HepG2 (cell line): ENCODE measurements around the gene LRP1-AS. TPM values are rescaled to one million over a fixed set of nuclear protein-coding genes. Genes with fewer than 3 reads are reported as not detected.

ENCODE experiments used
- AGO2 ChIP-seq: fragments of 200-400 bp; formaldehyde crosslinking; optimal IDR thresholded peaks from 2 replicates; pipeline ENCODE3; 2017; ENCODE audit warnings: mild to moderate bottlenecking, low read depth, low read length, moderate library complexity
- AKAP8 ChIP-seq: sonication (generic); formaldehyde crosslinking; IDR thresholded peaks from 2 replicates; pipeline ENCODE4 v1.5.1; 2020; ENCODE audit warnings: mild to moderate bottlenecking, missing genetic modification reagents
- FOXC1 ChIP-seq: sonication (generic); formaldehyde crosslinking; IDR thresholded peaks from 2 replicates; pipeline ENCODE4 v1.8.0; 2022; ENCODE audit warnings: mild to moderate bottlenecking, missing genetic modification reagents, borderline replicate concordance
- GMEB1 ChIP-seq: sonication (generic); formaldehyde crosslinking; IDR thresholded peaks from 2 replicates; pipeline ENCODE4 v1.5.1; 2020; ENCODE audit warnings: missing genetic modification reagents, mild to moderate bottlenecking, borderline replicate concordance
- JUND ChIP-seq: sonication (generic); formaldehyde crosslinking; IDR thresholded peaks from 2 replicates; pipeline ENCODE4 v1.8.0; 2022; ENCODE audit warnings: mild to moderate bottlenecking, missing genetic modification reagents
- MAZ ChIP-seq, 2 experiments: sonication (generic) in 1 of 2; formaldehyde crosslinking in 1 of 2; IDR thresholded peaks; 2 replicates each; pipeline versions ENCODE4 v1.5.0 to v1.6.1; 2012 to 2020; ENCODE audit warnings: low read depth in 2 of 2, mild to moderate bottlenecking in 2 of 2, borderline replicate concordance in 1 of 2, improper control_type of control experiment in 1 of 2, low read length in 1 of 2, missing genetic modification reagents in 1 of 2, moderate library complexity in 1 of 2
- MIER3 ChIP-seq: IDR thresholded peaks from 2 replicates; pipeline ENCODE4 v1.6.1; 2016; ENCODE audit warnings: missing compliant biosample characterization, borderline replicate concordance
- MLLT10 ChIP-seq: sonication (generic); formaldehyde crosslinking; IDR thresholded peaks from 2 replicates; pipeline ENCODE4 v1.4.0; 2020; ENCODE audit warnings: missing genetic modification reagents
- MXD3 ChIP-seq: IDR thresholded peaks from 2 replicates; pipeline ENCODE4 v1.6.1; 2016; ENCODE audit warnings: mild to moderate bottlenecking, missing biosample characterization, missing genetic modification reagents
- NR2F1 ChIP-seq, 2 experiments: fragments of 450-650 bp in 1 of 2; formaldehyde crosslinking in 1 of 2; IDR thresholded peaks; 2 replicates each; pipeline versions ENCODE4 v1.5.0 to v1.6.1; 2016 to 2020; ENCODE audit warnings: mild to moderate bottlenecking in 1 of 2, missing compliant biosample characterization in 1 of 2, missing genetic modification reagents in 1 of 2, moderate library complexity in 1 of 2
- RARA ChIP-seq: IDR thresholded peaks from 2 replicates; pipeline ENCODE4 v1.6.1; 2016; ENCODE audit warnings: missing genetic modification reagents, missing compliant biosample characterization
- TBX2 ChIP-seq: sonication (generic); formaldehyde crosslinking; IDR thresholded peaks from 2 replicates; pipeline ENCODE4 v1.5.0; 2020; ENCODE audit warnings: missing genetic modification reagents, mild to moderate bottlenecking, borderline replicate concordance
- TFE3 ChIP-seq: IDR thresholded peaks from 2 replicates; pipeline ENCODE4 v1.6.1; 2016
- ZBTB1 ChIP-seq: sonication (generic); formaldehyde crosslinking; IDR thresholded peaks from 2 replicates; pipeline ENCODE4 v1.4.0; 2020; ENCODE audit warnings: missing genetic modification reagents, borderline replicate concordance
- ZBTB33 ChIP-seq: sonication (generic); formaldehyde crosslinking; IDR thresholded peaks from 2 replicates; pipeline ENCODE4 v1.4.0; 2020; ENCODE audit warnings: missing genetic modification reagents
- ZBTB42 ChIP-seq: sonication (generic); formaldehyde crosslinking; IDR thresholded peaks from 2 replicates; pipeline ENCODE4 v1.5.0; 2020; ENCODE audit warnings: mild to moderate bottlenecking, missing genetic modification reagents
- ZNF24 ChIP-seq: fragments of 450-650 bp; IDR thresholded peaks from 2 replicates; pipeline ENCODE4 v1.6.1; 2017; ENCODE audit warnings: antibody characterized with exemption, mild to moderate bottlenecking
- ZNF33B ChIP-seq: sonication (generic); formaldehyde crosslinking; IDR thresholded peaks from 2 replicates; pipeline ENCODE4 v1.5.1; 2020; ENCODE audit warnings: mild to moderate bottlenecking, missing genetic modification reagents
- ZNF496 ChIP-seq: sonication (generic); formaldehyde crosslinking; IDR thresholded peaks from 2 replicates; pipeline ENCODE4 v1.8.1; 2023; ENCODE audit warnings: mild to moderate bottlenecking, moderate library complexity, missing genetic modification reagents; ENCODE audit not compliant: insufficient replicate concordance
- ZNF672 ChIP-seq: sonication (generic); formaldehyde crosslinking; IDR thresholded peaks from 2 replicates; pipeline ENCODE4 v1.8.1; 2022; ENCODE audit warnings: missing genetic modification reagents
- ZNF780A ChIP-seq: sonication (generic); formaldehyde crosslinking; IDR thresholded peaks from 2 replicates; pipeline ENCODE4 v1.8.0; 2022; ENCODE audit warnings: mild to moderate bottlenecking, missing genetic modification reagents, moderate library complexity
- polyA plus RNA-seq, 8 experiments: library from polyadenylated mRNA; depleted of rRNA in 3 of 8; stranded (reverse) in 7 of 8; unstranded in 1 of 8; fragments of >200 nt; fragmentation: Illumina TruSeq in 4 of 8; extraction: Trizol in 4 of 8; gene quantifications; 2 replicates each; pipeline versions ENCODE4 v1.2.1 to v1.2.3, GENCODE V29; 2011 to 2016; ENCODE audit warnings: low read depth in 4 of 8, missing spikeins in 1 of 8, mixed read lengths in 1 of 8; ENCODE audit not compliant: insufficient read depth in 1 of 8
- total RNA-seq, 5 experiments: library from RNA; depleted of rRNA; stranded (reverse); fragments of >200 nt; fragmentation: Illumina TruSeq; extraction: Trizol; gene quantifications; 2 replicates each; pipeline ENCODE4 v1.2.3, GENCODE V29; 2016; ENCODE audit warnings: low read depth in 1 of 5

The LRP1-AS gene
- total and polyA plus RNA-seq, 2 of the 13 experiments (the other 11 are each of a cell fraction or from before 2014, with no cell fraction given): 0.20 TPM; not detected in 1

- no peak for TF ChIP-seq TFE3 (CRISPR knock-in tag)
- peak; percentile 19 for TF ChIP-seq AGO2
- peak; percentile 99 for TF ChIP-seq ZNF672 (CRISPR knock-in tag)
- TF ChIP-seq GMEB1 (CRISPR knock-in tag): no peak
- no peak for TF ChIP-seq MLLT10 (CRISPR knock-in tag)
- TF ChIP-seq MAZ (IDR thresholded peaks at IDR 0.05; ENCODE audit: borderline replicate concordance, low read depth, low read length): 0 out of 2 replicates have a peak, but pooled peaks have one; percentile 22
- peak; percentile 59; the same call in 1 of the 2 replicates for TF ChIP-seq MAZ (CRISPR knock-in tag; IDR thresholded peaks at IDR 0.05; ENCODE audit: low read depth)
- no peak for TF ChIP-seq ZNF496 (CRISPR knock-in tag)
- 0 out of 2 replicates have a peak, but pooled peaks have one; percentile 20 for TF ChIP-seq ZNF780A (CRISPR knock-in tag)
- 0 out of 2 replicates have a peak, but pooled peaks have one; percentile 6 for TF ChIP-seq RARA (CRISPR knock-in tag)
- TF ChIP-seq NR2F1 (CRISPR knock-in tag; IDR thresholded peaks at IDR 0.05): no peak
- TF ChIP-seq ZBTB33 (CRISPR knock-in tag): peak; percentile 100
- no peak for TF ChIP-seq ZNF24
- no peak for TF ChIP-seq MXD3 (CRISPR knock-in tag)
- no peak for TF ChIP-seq ZNF33B
- TF ChIP-seq FOXC1 (CRISPR knock-in tag): 0 out of 2 replicates have a peak, but pooled peaks have one; percentile 53
- no peak for TF ChIP-seq ZBTB1 (CRISPR knock-in tag)
- TF ChIP-seq ZBTB42: no peak
- 0 out of 2 replicates have a peak, but pooled peaks have one; percentile 32 for TF ChIP-seq TBX2
- no peak for TF ChIP-seq MIER3 (CRISPR knock-in tag)
- TF ChIP-seq AKAP8: 0 out of 2 replicates have a peak, but pooled peaks have one; percentile 49
- TF ChIP-seq JUND (CRISPR knock-in tag): no peak
These were observed 25.7 kb upstream of the LRP1-AS start (continued) for GRCh38 chr12:57173089-57173488.
